ENCODE data around the gene VARS2.

The VARS2 gene

DNA sequence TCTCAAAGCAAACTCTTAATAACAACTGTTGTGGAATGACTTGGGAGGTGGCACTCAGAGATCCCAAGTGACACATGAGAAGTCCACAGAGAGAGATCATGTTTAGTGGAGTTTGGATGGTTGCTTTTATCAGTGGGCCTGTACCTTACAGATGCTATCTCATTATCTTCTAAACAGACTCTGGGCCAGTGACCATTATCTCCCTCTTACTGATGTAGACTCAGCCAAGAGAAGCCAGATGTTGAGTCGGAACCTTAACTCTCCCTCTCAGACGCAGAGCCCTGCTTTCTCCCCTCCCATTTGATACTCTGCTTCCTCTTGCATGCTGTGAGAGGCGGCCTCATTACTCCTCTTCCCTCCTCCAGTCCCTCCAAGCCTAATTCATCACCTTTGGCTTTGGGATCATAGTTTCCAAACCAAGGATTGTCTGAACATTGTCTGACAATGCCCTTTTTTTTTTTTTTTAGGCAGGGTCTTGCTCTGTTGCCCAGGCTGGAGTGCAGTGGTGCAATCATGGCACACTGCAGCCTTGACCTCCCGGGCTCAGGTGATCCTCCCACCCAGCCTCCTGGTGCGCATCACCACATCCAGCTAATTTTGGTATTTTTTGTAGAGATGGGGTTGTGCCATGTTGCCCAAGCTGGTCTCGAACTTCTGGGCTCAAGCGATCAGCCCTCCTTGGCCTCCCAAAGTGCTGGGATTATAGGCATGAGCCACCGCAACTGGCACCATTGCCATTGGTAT lies 34.2 kb upstream of the VARS2 start:
- TF ChIP-seq, protein P1, sequence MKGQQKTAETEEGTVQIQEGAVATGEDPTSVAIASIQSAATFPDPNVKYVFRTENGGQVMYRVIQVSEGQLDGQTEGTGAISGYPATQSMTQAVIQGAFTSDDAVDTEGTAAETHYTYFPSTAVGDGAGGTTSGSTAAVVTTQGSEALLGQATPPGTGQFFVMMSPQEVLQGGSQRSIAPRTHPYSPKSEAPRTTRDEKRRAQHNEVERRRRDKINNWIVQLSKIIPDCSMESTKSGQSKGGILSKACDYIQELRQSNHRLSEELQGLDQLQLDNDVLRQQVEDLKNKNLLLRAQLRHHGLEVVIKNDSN (IDR thresholded peaks at IDR 0.05): no peak
- TF ChIP-seq NFIC (IDR thresholded peaks at IDR 0.05) (no peak), CEBPB (IDR thresholded peaks at IDR 0.05) (no peak), TEAD4 (IDR thresholded peaks at IDR 0.05) (no peak), CREB1 (IDR thresholded peaks at IDR 0.05; ENCODE audit: low read depth) (no peak), EGR1 (IDR thresholded peaks at IDR 0.05) (no peak)

DNA sequence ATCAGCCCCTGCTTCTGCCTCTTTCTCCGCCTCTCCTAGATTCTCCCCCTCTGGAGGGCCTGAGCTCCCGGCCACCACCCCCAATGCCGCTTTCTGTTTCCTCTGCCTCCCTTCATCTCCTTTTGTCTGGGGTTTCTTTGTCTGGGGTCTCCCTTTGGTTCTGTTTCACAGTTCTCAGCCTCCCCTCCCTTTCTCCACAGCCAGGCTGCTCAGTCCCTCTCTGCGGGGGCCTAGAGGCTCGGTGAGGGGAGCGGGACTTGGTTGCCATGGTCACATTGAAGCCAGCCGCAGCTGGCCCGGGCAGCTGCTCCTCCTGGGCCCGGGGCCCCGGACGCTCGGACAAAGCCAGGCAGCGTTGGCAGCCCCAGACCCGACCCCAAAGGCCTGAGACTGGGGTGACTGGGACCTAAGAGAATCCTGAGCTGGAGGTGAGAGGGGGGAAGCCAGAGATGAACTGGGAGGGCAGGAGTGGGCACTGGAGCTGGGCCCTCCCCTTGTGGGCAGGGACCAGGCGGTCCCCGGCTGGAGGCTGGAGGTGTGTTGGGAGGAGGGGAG lies 33.3 kb upstream of the VARS2 start:
- TF ChIP-seq, protein P2, sequence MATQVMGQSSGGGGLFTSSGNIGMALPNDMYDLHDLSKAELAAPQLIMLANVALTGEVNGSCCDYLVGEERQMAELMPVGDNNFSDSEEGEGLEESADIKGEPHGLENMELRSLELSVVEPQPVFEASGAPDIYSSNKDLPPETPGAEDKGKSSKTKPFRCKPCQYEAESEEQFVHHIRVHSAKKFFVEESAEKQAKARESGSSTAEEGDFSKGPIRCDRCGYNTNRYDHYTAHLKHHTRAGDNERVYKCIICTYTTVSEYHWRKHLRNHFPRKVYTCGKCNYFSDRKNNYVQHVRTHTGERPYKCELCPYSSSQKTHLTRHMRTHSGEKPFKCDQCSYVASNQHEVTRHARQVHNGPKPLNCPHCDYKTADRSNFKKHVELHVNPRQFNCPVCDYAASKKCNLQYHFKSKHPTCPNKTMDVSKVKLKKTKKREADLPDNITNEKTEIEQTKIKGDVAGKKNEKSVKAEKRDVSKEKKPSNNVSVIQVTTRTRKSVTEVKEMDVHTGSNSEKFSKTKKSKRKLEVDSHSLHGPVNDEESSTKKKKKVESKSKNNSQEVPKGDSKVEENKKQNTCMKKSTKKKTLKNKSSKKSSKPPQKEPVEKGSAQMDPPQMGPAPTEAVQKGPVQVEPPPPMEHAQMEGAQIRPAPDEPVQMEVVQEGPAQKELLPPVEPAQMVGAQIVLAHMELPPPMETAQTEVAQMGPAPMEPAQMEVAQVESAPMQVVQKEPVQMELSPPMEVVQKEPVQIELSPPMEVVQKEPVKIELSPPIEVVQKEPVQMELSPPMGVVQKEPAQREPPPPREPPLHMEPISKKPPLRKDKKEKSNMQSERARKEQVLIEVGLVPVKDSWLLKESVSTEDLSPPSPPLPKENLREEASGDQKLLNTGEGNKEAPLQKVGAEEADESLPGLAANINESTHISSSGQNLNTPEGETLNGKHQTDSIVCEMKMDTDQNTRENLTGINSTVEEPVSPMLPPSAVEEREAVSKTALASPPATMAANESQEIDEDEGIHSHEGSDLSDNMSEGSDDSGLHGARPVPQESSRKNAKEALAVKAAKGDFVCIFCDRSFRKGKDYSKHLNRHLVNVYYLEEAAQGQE (IDR thresholded peaks at IDR 0.05; ENCODE audit: low read depth): no peak
- no peak for TF ChIP-seq YY1 (IDR thresholded peaks at IDR 0.05; ENCODE audit: low read depth)

DNA sequence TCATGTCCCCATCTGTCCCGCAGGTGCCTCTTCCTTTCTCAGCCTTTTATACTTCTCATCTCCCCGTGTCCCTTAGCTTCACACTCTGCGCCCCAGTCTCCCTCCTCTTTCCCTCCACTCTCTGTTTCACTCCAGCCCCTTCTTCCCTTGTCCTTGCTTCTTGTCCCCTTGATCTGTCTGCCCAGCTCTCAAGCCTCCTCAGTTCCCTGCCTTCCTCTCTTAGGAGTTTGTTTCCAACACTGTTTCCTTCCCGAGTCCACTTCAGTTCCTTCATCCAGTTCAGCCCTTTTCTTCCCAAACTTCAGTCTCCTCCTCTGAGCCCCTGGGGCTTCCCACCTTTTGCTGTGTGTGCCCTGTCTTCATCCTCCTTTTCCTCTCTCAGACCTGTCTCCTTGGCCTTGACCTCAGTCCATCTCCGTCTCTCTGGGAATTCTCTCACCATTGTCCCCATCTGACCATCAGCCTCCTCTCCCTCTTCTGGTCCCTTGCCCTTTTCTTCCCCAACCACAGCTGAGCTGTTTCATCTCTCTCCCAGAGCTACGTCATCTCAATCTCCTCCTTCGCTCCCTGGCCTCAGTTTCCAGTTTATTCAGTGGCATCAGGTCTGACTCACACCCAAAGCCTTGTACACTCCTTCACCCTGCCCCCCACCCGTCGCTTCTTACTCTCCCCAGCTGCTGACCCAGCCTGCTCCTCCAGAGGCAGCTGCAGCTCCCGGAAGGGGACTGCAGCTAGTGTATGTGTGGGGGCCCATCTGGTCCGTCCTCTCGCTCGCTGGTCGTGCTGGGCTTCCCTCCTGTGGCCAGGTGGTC lies 32.4 kb upstream of the VARS2 start:
- TF ChIP-seq, protein P3, sequence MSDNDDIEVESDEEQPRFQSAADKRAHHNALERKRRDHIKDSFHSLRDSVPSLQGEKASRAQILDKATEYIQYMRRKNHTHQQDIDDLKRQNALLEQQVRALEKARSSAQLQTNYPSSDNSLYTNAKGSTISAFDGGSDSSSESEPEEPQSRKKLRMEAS (IDR thresholded peaks at IDR 0.05): no peak
- no peak for TF ChIP-seq FOXM1 (IDR thresholded peaks at IDR 0.05; ENCODE audit: borderline replicate concordance, low read depth)
- no peak for TF ChIP-seq EGR1 (IDR thresholded peaks at IDR 0.05)
- no peak for TF ChIP-seq TCF12 (IDR thresholded peaks at IDR 0.05; ENCODE audit: low read depth)
- TF ChIP-seq TAF1 (IDR thresholded peaks at IDR 0.05; ENCODE audit: low read depth): no peak
- TF ChIP-seq RAD21 (IDR thresholded peaks at IDR 0.05; ENCODE audit: low read depth): no peak
- TF ChIP-seq TEAD4 (IDR thresholded peaks at IDR 0.05): no peak
- no peak for TF ChIP-seq CREB1 (IDR thresholded peaks at IDR 0.05; ENCODE audit: low read depth)
- no peak for TF ChIP-seq CEBPB (IDR thresholded peaks at IDR 0.05)
- TF ChIP-seq, protein P1 (IDR thresholded peaks at IDR 0.05): no peak
- TF ChIP-seq, protein P2 (IDR thresholded peaks at IDR 0.05; ENCODE audit: low read depth): no peak
- no peak for TF ChIP-seq EP300 (IDR thresholded peaks at IDR 0.05; ENCODE audit: borderline replicate concordance)
- TF ChIP-seq ZBTB7A (IDR thresholded peaks at IDR 0.05; ENCODE audit: low read depth): no peak
- TF ChIP-seq NFIC (IDR thresholded peaks at IDR 0.05): no peak
- TF ChIP-seq YY1 (IDR thresholded peaks at IDR 0.05; ENCODE audit: low read depth): no peak

DNA sequence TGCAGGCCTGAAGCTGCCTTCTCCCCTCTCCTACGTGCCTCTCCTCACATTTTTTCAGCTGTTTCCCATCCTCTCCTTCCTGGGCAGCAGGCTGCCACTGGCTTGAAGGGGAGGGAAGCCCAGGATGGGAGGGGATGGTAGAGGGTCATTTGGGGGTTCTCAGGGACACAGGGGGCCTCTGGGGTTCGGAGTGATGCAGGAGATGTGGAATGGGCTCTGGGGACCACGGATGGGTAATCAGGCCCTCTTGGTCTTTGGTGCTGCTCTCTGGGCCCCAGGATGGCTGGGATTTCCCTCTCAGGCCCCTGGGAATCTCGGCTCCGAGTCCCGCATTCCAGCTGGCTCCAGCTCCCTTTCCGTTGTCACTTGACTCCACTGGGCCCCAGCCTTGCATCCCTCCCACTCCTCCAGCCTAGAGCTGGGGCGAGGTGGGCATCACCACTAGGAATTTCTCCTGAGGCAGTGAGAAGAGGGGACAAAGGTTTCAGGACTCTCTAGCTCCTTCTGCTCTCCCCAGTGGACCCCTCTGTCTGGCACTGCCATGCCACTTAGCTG lies 31.8 kb upstream of the VARS2 start:
- TF ChIP-seq ZBTB7A (IDR thresholded peaks at IDR 0.05; ENCODE audit: low read depth) (no peak), FOXM1 (IDR thresholded peaks at IDR 0.05; ENCODE audit: borderline replicate concordance, low read depth) (no peak), EP300 (IDR thresholded peaks at IDR 0.05; ENCODE audit: borderline replicate concordance) (no peak), CREB1 (IDR thresholded peaks at IDR 0.05; ENCODE audit: low read depth) (no peak), TAF1 (IDR thresholded peaks at IDR 0.05; ENCODE audit: low read depth) (no peak), CEBPB (IDR thresholded peaks at IDR 0.05) (no peak), NFIC (IDR thresholded peaks at IDR 0.05) (no peak), YY1 (IDR thresholded peaks at IDR 0.05; ENCODE audit: low read depth) (no peak), TEAD4 (IDR thresholded peaks at IDR 0.05) (no peak), EGR1 (IDR thresholded peaks at IDR 0.05) (no peak)
- TF ChIP-seq, protein P2 (IDR thresholded peaks at IDR 0.05; ENCODE audit: low read depth): no peak
- TF ChIP-seq, protein P3 (IDR thresholded peaks at IDR 0.05): no peak

Data from Ishikawa (cell line).